GM18951 (cell line): ENCODE results near the gene LEF1.

Experiments
- POLR2A ChIP-seq: IDR thresholded peaks from 4 replicates; pipeline ENCODE4 v1.6.1; 2011; ENCODE audit warnings: mild to moderate bottlenecking; ENCODE audit not compliant: insufficient read length, insufficient read depth; ENCODE audit errors: extremely low read depth
- in situ Hi-C: fragments of 300-500 bp; cut with MboI; formaldehyde crosslinking; loops from one replicate; pipeline ENCODE4 v1.12.0; 2022; ENCODE audit warnings: low sequenced_read_pairs, mixed read lengths, inconsistent platforms; ENCODE audit not compliant: unreplicated experiment

Gene LEF1

GRCh38 chr4:108129196-108129595 lies 39.5 kb downstream of the LEF1 start:
- in situ Hi-C loops, result no loop called here
- no peak for TF ChIP-seq POLR2A

GRCh38 chr4:108126806-108127205 lies 41.9 kb downstream of the LEF1 start:
- TF ChIP-seq POLR2A, result no peak
- in situ Hi-C loops, result no loop called here

GRCh38 chr4:108120789-108121188 lies 47.9 kb downstream of the LEF1 start:
- in situ Hi-C loops, result no loop called here
- TF ChIP-seq POLR2A, result no peak

GRCh38 chr4:108119199-108119800 lies 49.4 kb downstream of the LEF1 start:
- in situ Hi-C loops, result no loop called here
- no peak for TF ChIP-seq POLR2A

GRCh38 chr4:108118505-108118904 lies 50.2 kb downstream of the LEF1 start:
- in situ Hi-C loops, result no loop called here
- TF ChIP-seq POLR2A, result no peak

- no peak for TF ChIP-seq POLR2A
- in situ Hi-C loops, result no loop called here
Measured at GRCh38 chr4:108117418-108118182, 51.1 kb downstream of the LEF1 start.

- in situ Hi-C loops, result no loop called here
- TF ChIP-seq POLR2A, result no peak
Measured at GRCh38 chr4:108116423-108117168, 52.1 kb downstream of the LEF1 start.

- in situ Hi-C loops, result no loop called here
- TF ChIP-seq POLR2A, result no peak
Measured at GRCh38 chr4:108115168-108115526, 53.6 kb downstream of the LEF1 start.

- TF ChIP-seq POLR2A, result no peak
Measured at GRCh38 chr4:108114503-108114902, 54.2 kb downstream of the LEF1 start.

GRCh38 chr4:108113229-108113628 lies 55.5 kb downstream of the LEF1 start:
- in situ Hi-C loops, result no loop called here
- no peak for TF ChIP-seq POLR2A

More at GRCh38 chr4:108114503-108114902, 54.2 kb downstream of the LEF1 start:
- in situ Hi-C loops, result no loop called here

GRCh38 chr4:108111781-108112180 lies 57.0 kb downstream of the LEF1 start:
- TF ChIP-seq POLR2A, result no peak
- in situ Hi-C loops, result no loop called here

- TF ChIP-seq POLR2A, result no peak
- in situ Hi-C loops, result no loop called here
Measured at GRCh38 chr4:108110450-108110849, 58.3 kb downstream of the LEF1 start.

GRCh38 chr4:108109997-108110416 lies 58.7 kb downstream of the LEF1 start:
- no peak for TF ChIP-seq POLR2A
- in situ Hi-C loops, result no loop called here

- no peak for TF ChIP-seq POLR2A
- in situ Hi-C loops, result no loop called here
Measured at GRCh38 chr4:108109111-108109510, 59.6 kb downstream of the LEF1 start.

GRCh38 chr4:108107729-108108382 lies 60.9 kb downstream of the LEF1 start:
- in situ Hi-C loops, result no loop called here
- TF ChIP-seq POLR2A, result no peak
